Natural killer cell (primary cell): Measurements from ENCODE around the gene HDLBP. TPM values are rescaled to one million over a fixed set of nuclear protein-coding genes. Genes with fewer than 3 reads are reported as not detected.

ENCODE experiments used
- ATAC-seq, 3 donors: fragments of 150-1000 bp in 2 of 3; fragments of 200-7000 bp in 1 of 3; cut with Tn5 transposase; 1 replicate in 1 of 3; 2 replicates in 2 of 3; pipeline ENCODE4 v1.10.0; 2021; ENCODE audit warnings: mild to moderate bottlenecking in 2 of 3, moderate library complexity in 2 of 3
- DNase-seq, 2 donors: peaks; one replicate each; pipeline versions ENCODE4 v3.0.0 to v3.0.0-alpha.2; 2013 to 2021; ENCODE audit warnings: mixed read lengths in 1 of 2
- H3K27ac ChIP-seq: one replicate; pipeline ENCODE4 v1.5.1; 2013; ENCODE audit warnings: mild to moderate bottlenecking, low read length
- H3K27me3 ChIP-seq: one replicate; pipeline ENCODE4 v1.6.1; 2013; ENCODE audit warnings: low read length; ENCODE audit not compliant: control insufficient read depth, insufficient read depth
- H3K36me3 ChIP-seq: one replicate; pipeline ENCODE4 v1.6.1; 2013; ENCODE audit warnings: low read length; ENCODE audit not compliant: control insufficient read depth, insufficient read depth
- H3K4me1 ChIP-seq: one replicate; pipeline ENCODE4 v1.6.1; 2013; ENCODE audit warnings: low read length; ENCODE audit not compliant: control insufficient read depth, insufficient read depth
- H3K4me3 ChIP-seq: one replicate; pipeline ENCODE4 v1.5.1; 2013; ENCODE audit warnings: low read length
- H3K9me3 ChIP-seq: one replicate; pipeline ENCODE4 v1.6.1; 2013; ENCODE audit warnings: low read length; ENCODE audit not compliant: control insufficient read depth, insufficient read depth
- H3K27ac Mint-ChIP-seq, 2 donors: one replicate each; pipeline ENCODE4 v1.8.0; 2022; ENCODE audit warnings: mild to moderate bottlenecking in 2 of 2, mixed read lengths in 2 of 2, moderate library complexity in 1 of 2
- H3K27me3 Mint-ChIP-seq, 2 donors: one replicate each; pipeline ENCODE4 v1.8.0; 2022; ENCODE audit warnings: low read depth in 2 of 2, mixed read lengths in 2 of 2
- H3K36me3 Mint-ChIP-seq: one replicate; pipeline ENCODE4 v1.8.0; 2022; ENCODE audit warnings: mixed read lengths
- H3K4me1 Mint-ChIP-seq, 2 donors: one replicate each; pipeline ENCODE4 v1.8.0; 2022; ENCODE audit warnings: mixed read lengths in 2 of 2
- H3K4me3 Mint-ChIP-seq: one replicate; pipeline ENCODE4 v1.8.0; 2022; ENCODE audit warnings: mild to moderate bottlenecking, moderate library complexity, mixed read lengths
- H3K9me3 Mint-ChIP-seq, 2 donors: one replicate each; pipeline ENCODE4 v1.8.0; 2022; ENCODE audit warnings: mixed read lengths in 2 of 2
- CTCF ChIP-seq: fragments of 200-600 bp; IDR thresholded peaks from one replicate; pipeline ENCODE4 v1.8.0; 2022; ENCODE audit warnings: antibody characterized with exemption
- WGBS: methylation state at CpG from one replicate; pipeline ENCODE4 v1.1.7; 2013; ENCODE audit warnings: missing lambda C conversion rate; ENCODE audit not compliant: insufficient coverage; 5-methylcytosine and 5-hydroxymethylcytosine counted together
- intact Hi-C: fragments of 100-400 bp; cut with micrococcal nuclease; formaldehyde crosslinking; loops from one replicate; pipeline ENCODE4 v1.14.2; 2022
- total RNA-seq, 4 donors: library from RNA; stranded (reverse); fragments of 120-200 nt in 1 of 4; gene quantifications; one replicate each; pipeline versions ENCODE4 v1.2.3 to v1.2.4, GENCODE V29; 2013 to 2022

The HDLBP gene
- total RNA-seq, 3 donors from 2014 or later (not counting 1 experiment from before 2014, with no cell fraction given), result 170 to 200 (median 177) TPM

GRCh38 chr2:241204490-241204889 lies 111.0 kb downstream of the HDLBP start:
- DNase-seq, result no peak
- H3K36me3 Mint-ChIP-seq, result no peaks in the 10 kb centered on the region
- H3K4me1 Mint-ChIP-seq, result no peaks in the 10 kb centered on the region
- TF ChIP-seq CTCF, result no peak
- 53% methylated on average over 4 of the region's 4 CpGs for WGBS
- Histone ChIP-seq H3K36me3 (no peaks in the 10 kb centered on the region), H3K27me3 (no peaks in the 10 kb centered on the region), H3K9me3 (no peaks in the 10 kb centered on the region), H3K4me3 (no peak overlapping the region), H3K27ac (no peak overlapping the region), H3K4me1 (no peaks in the 10 kb centered on the region)
- intact Hi-C loops, result no loop called here
- H3K4me3 Mint-ChIP-seq, result no peak overlapping the region
- H3K9me3 Mint-ChIP-seq, result no peaks in the 10 kb centered on the region
- H3K27me3 Mint-ChIP-seq, result no peaks in the 10 kb centered on the region
- no peak overlapping the region for H3K27ac Mint-ChIP-seq
- no peak for ATAC-seq

DNA sequence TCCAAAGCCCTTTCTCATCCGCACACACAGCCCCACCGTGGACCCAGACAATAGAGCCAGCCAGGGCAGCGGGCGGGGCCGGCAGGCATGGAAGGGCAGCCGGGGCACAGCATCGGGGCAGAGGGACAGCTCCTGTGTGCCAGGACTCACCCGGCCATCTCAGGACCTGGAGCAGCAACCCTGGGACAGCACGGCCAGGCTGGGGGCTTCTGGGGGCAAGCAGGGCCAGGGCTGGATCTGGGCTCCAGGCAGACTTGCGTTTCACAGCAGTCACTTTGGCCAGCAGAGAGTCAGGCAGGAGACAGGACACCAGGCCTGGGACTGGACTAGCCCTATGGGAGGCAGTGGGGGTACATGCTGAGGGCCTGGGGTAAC lies 111.5 kb downstream of the HDLBP start:
- WGBS, result 96% methylated on average over 10 of the region's 10 CpGs
- Histone ChIP-seq H3K36me3 (no peaks in the 10 kb centered on the region), H3K4me3 (no peak overlapping the region), H3K27me3 (no peaks in the 10 kb centered on the region), H3K9me3 (no peaks in the 10 kb centered on the region), H3K27ac (no peak overlapping the region), H3K4me1 (no peaks in the 10 kb centered on the region)
- no peak for ATAC-seq
- no peak for TF ChIP-seq CTCF
- intact Hi-C loops, result no loop called here
- no peaks in the 10 kb centered on the region for H3K27me3 Mint-ChIP-seq
- H3K4me1 Mint-ChIP-seq, result no peaks in the 10 kb centered on the region
- no peak for DNase-seq
- no peaks in the 10 kb centered on the region for H3K36me3 Mint-ChIP-seq
- H3K9me3 Mint-ChIP-seq, result no peaks in the 10 kb centered on the region
- H3K4me3 Mint-ChIP-seq, result no peak overlapping the region
- no peak overlapping the region for H3K27ac Mint-ChIP-seq

DNA sequence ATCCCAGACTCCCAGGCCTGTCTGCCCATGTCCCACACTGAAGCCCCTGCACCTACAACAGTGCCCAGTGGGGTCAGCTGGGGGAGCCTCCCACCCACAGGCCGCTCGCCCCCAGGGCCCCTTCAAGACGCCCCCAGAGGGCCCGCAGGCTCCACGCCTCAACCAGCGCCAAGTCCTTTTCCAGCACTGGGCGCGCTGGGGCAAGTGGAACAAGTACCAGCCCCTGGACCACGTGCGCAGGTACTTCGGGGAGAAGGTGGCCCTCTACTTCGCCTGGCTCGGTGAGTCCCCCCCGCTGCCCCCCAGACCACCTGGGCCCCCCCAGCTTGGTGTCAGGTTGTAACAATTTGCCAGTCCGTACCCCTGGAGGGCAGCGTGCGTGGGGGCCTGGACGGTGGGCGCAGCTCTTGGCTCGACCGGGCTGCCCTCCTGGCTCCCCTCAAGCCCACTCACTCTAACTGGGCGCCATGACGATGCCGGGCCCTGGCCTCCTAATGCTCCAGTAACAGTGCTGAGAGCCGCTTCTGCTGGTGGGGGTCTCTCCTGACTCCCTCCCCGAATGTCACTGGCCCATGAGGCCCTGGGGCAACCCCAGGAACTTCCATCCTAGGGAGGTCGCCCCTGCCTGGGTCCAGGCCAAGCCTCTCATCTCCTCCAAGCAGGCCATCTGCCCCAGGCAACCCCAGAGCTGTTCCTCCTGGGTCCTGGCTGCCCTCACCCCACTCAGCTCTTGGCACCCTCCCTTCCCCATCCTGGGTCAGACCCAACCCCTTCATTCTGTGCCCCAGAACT lies 112.1 kb downstream of the HDLBP start:
- ATAC-seq (no peak), DNase-seq (no peak)
- Mint-ChIP-seq H3K27me3 (no peaks in the 10 kb centered on the region), H3K4me3 (no peak overlapping the region), H3K27ac (no peak overlapping the region), H3K36me3 (no peaks in the 10 kb centered on the region), H3K9me3 (no peaks in the 10 kb centered on the region), H3K4me1 (no peaks in the 10 kb centered on the region)
- WGBS, result 95% methylated on average over 27 of the region's 27 CpGs
- Histone ChIP-seq H3K36me3 (no peaks in the 10 kb centered on the region), H3K27ac (no peak overlapping the region), H3K27me3 (no peaks in the 10 kb centered on the region), H3K9me3 (no peaks in the 10 kb centered on the region), H3K4me1 (no peaks in the 10 kb centered on the region), H3K4me3 (no peak overlapping the region)
- TF ChIP-seq CTCF, result no peak
- intact Hi-C loops, result no loop called here

GRCh38 chr2:241202681-241203080 lies 112.8 kb downstream of the HDLBP start:
- no peak for TF ChIP-seq CTCF
- H3K4me3 ChIP-seq, result no peak overlapping the region
- H3K4me1 ChIP-seq, result no peaks in the 10 kb centered on the region
- Mint-ChIP-seq H3K4me1 (no peaks in the 10 kb centered on the region), H3K36me3 (no peaks in the 10 kb centered on the region), H3K9me3 (no peaks in the 10 kb centered on the region), H3K4me3 (no peak overlapping the region), H3K27ac (no peak overlapping the region), H3K27me3 (no peaks in the 10 kb centered on the region)
- no peaks in the 10 kb centered on the region for H3K9me3 ChIP-seq
- H3K27me3 ChIP-seq, result no peaks in the 10 kb centered on the region
- 88% methylated on average over 9 of the region's 9 CpGs for WGBS
- no peaks in the 10 kb centered on the region for H3K36me3 ChIP-seq
- no peak for ATAC-seq
- intact Hi-C loops, result no loop called here
- DNase-seq, result no peak
- H3K27ac ChIP-seq, result no peak overlapping the region
